Epithelial cell of proximal tubule (primary cell): Measurements from ENCODE around the gene IGSF9. TPM values are rescaled to one million over a fixed set of nuclear protein-coding genes. Genes with fewer than 3 reads are reported as not detected.

ENCODE experiments used
- DNase-seq: peaks from one replicate; pipeline ENCODE4 v3.0.0-alpha.2; 2011; ENCODE audit warnings: low read depth
- H3K4me3 ChIP-seq: 2 replicates; pipeline ENCODE4 v1.5.1; 2011; ENCODE audit warnings: low read depth, mild to moderate bottlenecking, low read length
- total RNA-seq: library from RNA; depleted of rRNA; stranded (reverse); fragments of >200 nt; gene quantifications from 2 replicates; pipeline ENCODE4 v1.2.3, GENCODE V29; 2015
- TF ChIP-seq, protein P1 (sequence below): conservative IDR thresholded peaks from 2 replicates; pipeline ENCODE4 v1.5.1; 2012; ENCODE audit warnings: low read depth, mild to moderate bottlenecking, low read length

Gene IGSF9
- total RNA-seq, 1 donor from 2014 or later: 1.4 TPM

DNA sequence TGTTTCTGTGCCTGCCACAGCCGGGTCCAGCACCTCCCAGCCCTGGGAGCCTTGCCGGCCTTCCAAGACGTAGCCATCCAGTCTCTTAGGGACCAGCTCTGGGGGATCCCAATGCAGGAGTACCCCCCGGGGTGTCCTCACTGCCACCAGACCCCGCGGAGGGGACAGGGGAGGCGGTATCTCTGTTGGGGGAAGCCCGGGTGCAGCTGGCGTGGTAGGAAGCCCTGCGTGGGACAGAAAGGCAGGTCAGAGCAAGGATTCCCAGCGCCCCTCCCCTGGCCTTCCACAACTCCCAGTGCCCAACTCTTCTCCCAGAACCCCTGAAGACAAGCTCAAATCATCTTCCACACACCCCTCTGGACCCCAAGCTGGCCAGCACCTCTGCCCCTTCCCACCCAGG lies 15.2 kb downstream of the IGSF9 start:
- TF ChIP-seq, protein P1, sequence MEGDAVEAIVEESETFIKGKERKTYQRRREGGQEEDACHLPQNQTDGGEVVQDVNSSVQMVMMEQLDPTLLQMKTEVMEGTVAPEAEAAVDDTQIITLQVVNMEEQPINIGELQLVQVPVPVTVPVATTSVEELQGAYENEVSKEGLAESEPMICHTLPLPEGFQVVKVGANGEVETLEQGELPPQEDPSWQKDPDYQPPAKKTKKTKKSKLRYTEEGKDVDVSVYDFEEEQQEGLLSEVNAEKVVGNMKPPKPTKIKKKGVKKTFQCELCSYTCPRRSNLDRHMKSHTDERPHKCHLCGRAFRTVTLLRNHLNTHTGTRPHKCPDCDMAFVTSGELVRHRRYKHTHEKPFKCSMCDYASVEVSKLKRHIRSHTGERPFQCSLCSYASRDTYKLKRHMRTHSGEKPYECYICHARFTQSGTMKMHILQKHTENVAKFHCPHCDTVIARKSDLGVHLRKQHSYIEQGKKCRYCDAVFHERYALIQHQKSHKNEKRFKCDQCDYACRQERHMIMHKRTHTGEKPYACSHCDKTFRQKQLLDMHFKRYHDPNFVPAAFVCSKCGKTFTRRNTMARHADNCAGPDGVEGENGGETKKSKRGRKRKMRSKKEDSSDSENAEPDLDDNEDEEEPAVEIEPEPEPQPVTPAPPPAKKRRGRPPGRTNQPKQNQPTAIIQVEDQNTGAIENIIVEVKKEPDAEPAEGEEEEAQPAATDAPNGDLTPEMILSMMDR: no peak
- DNase-seq: no peak
- no peak overlapping the region for H3K4me3 ChIP-seq

DNA sequence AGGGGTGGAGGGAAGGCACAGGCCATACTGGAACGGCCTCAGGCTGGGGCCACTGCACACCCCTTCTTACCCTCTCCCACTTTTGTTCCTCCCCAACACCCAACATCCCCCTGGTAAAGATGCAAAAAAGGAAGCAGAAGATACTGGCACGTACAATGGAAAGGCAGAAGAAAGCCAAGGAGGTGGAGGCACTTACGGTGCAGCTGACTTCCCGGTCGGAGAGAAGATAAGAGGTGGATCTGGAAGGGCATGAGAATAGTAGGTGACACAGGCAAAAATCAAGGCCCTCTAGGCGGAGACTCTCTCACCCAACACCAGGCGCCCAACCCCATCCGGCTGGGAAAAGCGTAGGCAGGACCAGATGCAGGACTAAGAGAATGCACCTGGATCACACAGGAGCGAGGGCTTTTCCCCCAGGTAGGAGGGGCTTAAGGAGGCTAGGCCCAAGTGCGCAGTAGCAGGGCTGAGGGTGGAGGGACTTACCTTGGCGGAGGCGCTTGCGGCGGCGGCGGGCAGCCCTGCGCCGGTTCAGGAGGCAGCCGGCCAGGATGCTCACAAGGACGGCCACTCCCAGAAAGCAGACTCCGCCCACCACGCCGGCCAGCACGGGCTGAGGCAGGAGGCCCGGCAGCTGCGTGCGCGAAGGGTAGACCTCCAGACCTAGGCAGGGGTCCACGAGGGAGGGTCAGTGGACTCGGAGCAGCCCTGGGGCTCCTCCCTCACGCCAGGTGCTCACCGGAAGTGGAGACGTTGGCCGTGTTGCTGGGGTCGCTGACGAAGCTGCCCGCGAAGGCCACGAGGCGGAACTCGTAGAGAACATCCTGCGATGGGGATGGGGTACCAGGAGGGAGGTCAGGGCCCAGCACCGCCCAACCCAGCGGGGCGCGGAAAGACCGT lies 16.0 kb downstream of the IGSF9 start:
- TF ChIP-seq, protein P1: no peak
- H3K4me3 ChIP-seq: no peak overlapping the region
- DNase-seq: no peak

DNA sequence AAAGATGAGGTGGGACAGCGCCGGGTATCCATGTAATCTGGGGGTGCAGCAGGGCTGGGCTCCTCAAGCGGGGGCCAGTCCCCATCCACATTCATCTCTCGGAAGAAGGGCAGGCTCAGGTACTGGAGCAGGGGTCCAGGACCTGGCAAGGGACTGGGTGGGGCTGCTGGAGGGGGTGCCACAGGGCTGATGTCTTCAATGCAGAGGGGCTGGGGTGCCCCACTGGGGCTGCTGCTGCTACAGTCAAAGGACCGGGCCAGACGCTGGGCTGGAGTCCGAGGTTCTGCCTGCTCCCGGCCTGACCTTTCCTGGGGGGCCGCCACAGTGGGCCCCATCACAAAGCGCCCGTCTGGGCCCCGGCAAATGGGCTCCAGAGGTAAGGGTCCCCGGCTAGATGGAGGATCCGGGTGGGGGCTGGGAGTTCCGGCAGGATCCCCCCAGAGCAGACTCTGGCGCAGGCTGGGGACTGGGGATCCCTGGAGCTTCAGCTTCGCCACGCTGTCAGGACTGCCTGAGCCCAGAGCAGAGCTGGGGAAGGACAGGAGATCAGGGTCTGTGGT lies 16.8 kb downstream of the IGSF9 start:
- no peak overlapping the region for H3K4me3 ChIP-seq
- no peak for DNase-seq
- TF ChIP-seq, protein P1: no peak

DNA sequence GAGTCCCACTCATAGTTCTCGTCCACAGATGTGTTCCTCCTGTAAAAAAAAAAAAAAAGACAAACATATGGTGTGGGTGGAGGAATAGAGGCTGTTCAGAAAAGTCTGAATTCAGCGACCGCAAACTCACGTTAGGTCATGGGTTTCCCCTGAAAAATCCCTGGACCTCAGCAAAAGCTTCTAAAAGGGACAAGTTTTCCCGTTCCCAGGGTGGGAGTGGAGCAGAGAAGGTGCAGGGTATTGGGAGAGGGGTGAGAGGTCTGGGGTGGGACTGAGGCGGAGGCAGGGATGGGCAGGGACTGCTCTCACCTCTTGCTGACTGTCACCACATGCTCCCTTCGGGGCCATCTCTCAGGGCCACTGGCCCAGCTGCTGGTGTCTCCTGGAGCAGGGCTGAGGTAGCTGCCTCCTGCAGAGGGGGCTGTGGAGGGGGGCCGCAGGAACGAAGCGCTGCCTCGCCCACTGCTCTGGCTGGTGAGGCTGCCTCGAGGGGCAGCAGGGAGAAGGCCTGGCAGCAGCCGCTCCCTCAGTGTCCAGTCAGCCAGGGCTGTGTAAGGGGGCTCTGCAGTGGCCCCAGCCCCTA lies 17.5 kb downstream of the IGSF9 start:
- no peak overlapping the region for H3K4me3 ChIP-seq
- TF ChIP-seq, protein P1: no peak
- no peak for DNase-seq

DNA sequence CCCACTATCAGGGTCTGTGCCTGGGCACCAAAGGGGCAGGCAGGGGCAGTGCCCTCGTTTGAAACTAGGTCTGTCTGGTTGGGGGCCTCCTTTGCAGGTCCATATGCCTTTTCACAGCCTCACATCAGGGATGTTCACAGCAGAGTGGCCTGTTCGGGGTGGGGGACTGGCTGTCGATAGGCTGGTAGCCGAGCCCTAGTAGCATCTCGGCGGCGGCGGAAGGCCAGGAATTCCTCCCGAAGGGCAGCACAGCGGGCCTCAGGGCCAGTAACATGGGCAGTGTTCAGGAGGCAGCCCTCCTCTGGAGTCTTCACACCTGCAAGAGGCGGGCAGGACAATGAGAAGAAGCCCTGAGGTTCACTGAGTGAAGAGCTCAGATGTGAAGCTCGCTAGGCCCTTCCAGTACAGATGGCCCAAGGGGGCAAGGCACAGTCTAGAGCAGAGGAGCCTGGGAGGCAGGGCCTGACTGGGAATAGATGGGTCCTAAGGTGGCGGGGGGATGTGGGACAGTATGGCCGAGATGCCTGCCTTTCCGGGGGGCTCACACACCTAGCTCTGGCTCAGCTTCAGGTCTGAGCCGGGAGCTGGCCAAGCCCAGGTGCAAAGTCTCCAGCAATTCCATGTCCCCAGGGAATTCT lies 18.1 kb downstream of the IGSF9 start:
- TF ChIP-seq, protein P1: no peak
- DNase-seq: no peak
- no peak overlapping the region for H3K4me3 ChIP-seq

DNA sequence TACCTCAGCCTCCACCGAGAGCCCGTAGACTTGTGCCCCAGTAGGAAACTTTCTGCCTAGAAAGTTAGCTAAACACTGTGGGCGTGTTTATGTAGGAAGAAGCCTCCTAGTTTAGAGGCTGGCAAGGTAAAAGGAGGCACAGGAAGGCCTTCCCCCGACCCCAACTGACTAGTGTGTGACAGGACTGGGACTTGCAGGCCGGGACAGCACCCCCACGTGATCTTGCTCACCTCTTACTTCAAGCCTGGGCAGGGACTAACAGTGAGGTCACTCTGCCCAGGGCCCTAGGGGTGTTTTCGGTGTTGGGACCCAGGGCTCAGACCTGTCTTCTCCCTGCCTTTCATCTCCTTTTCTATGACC lies 19.7 kb downstream of the IGSF9 start:
- H3K4me3 ChIP-seq: peak overlapping the region; percentile 95
- DNase-seq: no peak
- TF ChIP-seq, protein P1: no peak
